HG03159 (cell line): ENCODE data around the gene TCEAL8.

Experiments
- ATAC-seq: cut with Tn5 transposase; IDR thresholded peaks from one replicate; pipeline ENCODE4 v1.9.1; 2021; ENCODE audit warnings: mild to moderate bottlenecking, moderate library complexity; ENCODE audit not compliant: unreplicated experiment

Gene TCEAL8

DNA sequence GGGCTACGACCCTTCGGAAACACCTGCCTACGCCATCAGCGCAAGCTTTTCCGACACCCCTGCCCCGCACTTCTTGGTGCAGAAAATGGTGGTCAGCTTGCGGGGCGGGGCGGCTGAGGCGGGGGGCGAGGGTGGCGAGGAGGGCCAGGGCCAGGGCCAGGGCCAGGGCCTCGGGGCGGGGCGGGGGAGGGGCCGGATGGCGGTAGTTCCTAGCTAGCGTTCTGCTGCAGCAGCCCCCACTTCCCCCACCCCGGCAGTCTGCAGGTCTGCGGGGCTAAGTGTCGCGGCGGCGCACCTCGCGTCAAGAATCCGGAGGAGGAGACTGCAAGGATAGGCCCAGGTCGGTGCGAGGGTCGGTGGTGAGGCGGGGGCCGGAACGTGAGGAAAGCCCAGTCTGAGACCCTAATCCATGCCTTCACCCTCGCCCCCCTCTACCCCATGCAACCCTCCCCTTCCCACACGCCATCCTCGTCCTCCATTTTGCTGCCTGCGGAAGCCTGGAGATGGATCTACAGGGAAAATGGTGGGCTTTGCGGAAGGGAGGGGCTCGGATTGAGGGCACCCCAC lies 39.4 kb downstream of the TCEAL8 start:
- ATAC-seq: peak; percentile 20

DNA sequence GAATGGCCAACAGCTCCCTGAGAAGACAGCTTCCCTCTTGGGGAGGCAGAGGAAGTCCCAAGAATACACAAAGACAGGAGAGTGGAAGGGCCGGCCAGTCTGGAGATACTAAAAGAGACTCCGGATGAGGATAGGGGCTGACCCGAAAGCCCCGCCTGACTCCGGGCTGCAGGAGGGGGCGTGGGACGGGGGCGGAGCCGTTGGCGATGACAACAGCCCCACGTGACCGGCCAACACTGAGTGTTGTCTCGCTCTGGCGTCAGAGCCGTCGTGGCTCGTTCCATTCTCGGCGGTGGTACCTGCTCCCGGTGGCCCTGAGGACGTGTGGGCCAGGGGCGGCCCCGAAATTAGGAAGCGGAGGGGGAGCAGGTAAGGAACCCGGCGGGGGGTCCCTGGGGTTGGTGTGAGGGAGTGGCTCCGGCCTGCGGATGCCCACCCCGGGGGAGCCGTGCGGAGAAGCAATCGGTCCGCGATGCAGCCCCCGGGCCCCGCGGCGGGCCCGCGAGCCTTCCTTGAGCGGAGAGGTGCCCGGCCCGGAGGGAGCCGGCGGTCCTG lies 40.0 kb downstream of the TCEAL8 start, which contains the start of gene BEX4:
TSS of gene BEX4 (plus strand) at position 239 of the 555 bp plus-strand sequence. CDS start 1,046 bp downstream, outside the sequence.
- peak; percentile 91 for ATAC-seq

DNA sequence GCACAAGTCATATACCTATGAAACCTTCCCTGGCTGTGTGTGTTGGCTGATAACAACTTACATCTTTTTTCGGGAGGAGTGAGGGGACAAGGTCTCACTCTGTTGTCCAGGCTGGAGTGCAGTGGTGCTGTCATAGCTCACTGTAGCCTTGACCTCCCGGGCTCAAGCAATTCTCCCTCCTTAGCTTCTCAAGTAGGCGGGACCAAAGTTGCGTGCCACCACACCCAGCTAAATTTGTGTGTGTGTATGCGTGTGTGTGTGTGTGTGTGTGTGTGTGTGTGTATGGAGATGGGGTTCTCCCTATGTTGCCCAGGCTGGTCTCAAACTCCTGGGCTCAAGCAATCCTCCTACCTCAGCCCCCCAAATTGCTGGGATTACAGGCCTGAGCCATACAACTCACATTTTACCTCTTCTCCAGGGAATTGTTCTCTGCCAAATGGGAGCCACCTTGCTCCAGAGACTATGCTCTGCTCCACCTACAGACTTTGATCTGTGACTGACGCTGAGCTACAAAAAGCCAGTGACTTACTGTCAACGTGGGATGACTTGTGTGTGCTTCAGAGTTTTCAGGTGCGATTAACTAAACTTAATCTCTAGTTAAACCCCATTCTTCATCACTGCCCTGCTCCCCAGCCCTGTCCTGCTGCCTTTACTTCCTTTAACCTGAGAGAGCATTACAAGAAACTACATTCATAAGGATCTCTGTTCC lies 42.1 kb downstream of the TCEAL8 start:
- ATAC-seq: no peak

DNA sequence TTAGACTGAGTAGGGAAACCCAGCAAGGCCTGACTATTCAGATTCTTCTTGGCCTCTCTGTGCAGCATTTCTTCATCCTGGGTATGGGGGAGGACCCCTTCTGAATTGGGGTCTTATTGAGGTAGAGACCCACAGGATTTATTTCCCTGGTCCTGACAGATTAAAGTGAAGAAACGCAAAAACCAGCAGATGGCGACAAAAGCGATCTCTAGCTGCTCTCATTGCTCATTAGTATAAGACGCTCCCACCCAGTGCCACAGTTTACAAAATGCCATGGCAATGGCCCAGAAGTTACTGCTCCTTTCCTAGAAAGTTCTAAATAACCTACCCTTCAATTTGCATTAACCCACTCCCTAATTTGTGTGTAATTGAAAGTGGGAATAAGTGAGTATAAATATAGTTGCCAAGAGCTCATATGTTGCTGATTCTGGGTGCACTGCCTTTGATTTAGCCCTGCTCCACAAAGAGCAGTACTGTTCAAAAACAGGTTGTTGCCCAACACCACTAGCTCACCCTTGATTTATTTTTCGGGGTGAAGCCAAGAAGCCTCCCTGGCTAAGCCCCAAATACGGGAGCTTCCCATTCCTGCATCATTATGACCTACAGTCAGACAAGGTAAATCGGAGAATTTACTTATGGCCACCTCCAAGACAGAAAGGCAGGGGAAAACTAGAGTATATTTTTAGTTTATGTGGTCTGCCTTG lies 43.8 kb downstream of the TCEAL8 start:
- no peak for ATAC-seq

DNA sequence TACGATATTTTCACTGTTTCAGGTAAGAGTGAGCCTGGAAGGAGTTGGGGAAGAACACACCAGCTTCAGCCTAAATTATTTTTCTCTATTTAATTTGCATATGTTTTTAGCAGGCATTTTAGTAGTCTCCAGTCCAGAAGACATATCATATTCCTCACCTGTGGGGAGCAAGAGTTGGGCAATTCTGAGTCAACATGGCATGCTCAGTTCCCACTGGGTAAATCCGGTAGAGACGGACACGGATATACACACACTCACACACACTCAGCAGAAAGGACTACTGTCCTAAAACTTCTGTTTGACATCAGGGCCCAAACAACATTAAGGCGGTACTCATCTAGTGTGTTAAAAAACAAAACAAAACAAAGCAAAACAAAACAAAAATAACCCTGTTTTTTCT lies 44.9 kb downstream of the TCEAL8 start:
- no peak for ATAC-seq
